Measurements from ENCODE around the gene CPN1. TPM values are rescaled to one million over a fixed set of nuclear protein-coding genes. Genes with fewer than 3 reads are reported as not detected.

The CPN1 gene
- total RNA-seq, 2 experiments from 2014 or later: not detected

GRCh38 chr10:100057948-100058347, 23.7 kb downstream of the CPN1 start:
- H3K9me3 ChIP-seq (ENCODE audit: low read length): 0 out of 2 replicates have a peak, but pooled peaks cover 4% of the 10 kb centered on the region
- intact Hi-C loops (cut with micrococcal nuclease; ENCODE audit: unreplicated experiment): no loop called here
- POLR2A ChIA-PET: interaction anchor here (0.7 kb wide), 1 partner anchor 260 kb away, joined by 3 read pairs; no protein-coding TSS in a partner anchor
- H3K4me3 ChIP-seq (ENCODE audit: low read depth, low read length, poor library complexity, severe bottlenecking): no peak overlapping the region
- CTCF ChIA-PET (ENCODE audit: unreplicated experiment): no interaction called here
- BruUV-seq (replicated peaks): no TSS peak
- no peaks in the 10 kb centered on the region for H3K79me2 ChIP-seq (ENCODE audit: insufficient read depth, low read depth, low read length)
- H4K20me1 ChIP-seq (ENCODE audit: insufficient read depth, low read length): no peaks in the 10 kb centered on the region
- no peak overlapping the region for H3K4me2 ChIP-seq (ENCODE audit: low read length)
- no peak overlapping the region for H3K27ac ChIP-seq (ENCODE audit: low read depth, low read length, poor library complexity, severe bottlenecking)
- H3K4me1 ChIP-seq (ENCODE audit: insufficient read depth, low read length, poor library complexity, severe bottlenecking): no peaks in the 10 kb centered on the region
- no peak overlapping the region for H2AFZ ChIP-seq (ENCODE audit: low read length)
- no peaks in the 10 kb centered on the region for H3K9me2 ChIP-seq (ENCODE audit: insufficient read depth, low read length)
- H3K36me3 ChIP-seq (ENCODE audit: insufficient read depth, low read length): no peaks in the 10 kb centered on the region
- DNase-seq (ENCODE audit: low spot score): no peak
- TF ChIP-seq EZH2phosphoT487 (IDR thresholded peaks at IDR 0.05; ENCODE audit: borderline replicate concordance, low read depth, low read length): no peak

- Histone ChIP-seq H3K9me3 (ENCODE audit: low read length) (0 out of 2 replicates have a peak, but pooled peaks cover 4% of the 10 kb centered on the region), H3K4me2 (ENCODE audit: low read length) (no peak overlapping the region), H3K36me3 (ENCODE audit: insufficient read depth, low read length) (no peaks in the 10 kb centered on the region), H3K9me2 (ENCODE audit: insufficient read depth, low read length) (no peaks in the 10 kb centered on the region), H3K79me2 (ENCODE audit: insufficient read depth, low read depth, low read length) (no peaks in the 10 kb centered on the region), H3K4me3 (ENCODE audit: low read depth, low read length, poor library complexity, severe bottlenecking) (no peak overlapping the region), H2AFZ (ENCODE audit: low read length) (peak overlapping the region; percentile 70), H3K4me1 (ENCODE audit: insufficient read depth, low read length, poor library complexity, severe bottlenecking) (peaks cover 13% of the 10 kb centered on the region), H4K20me1 (ENCODE audit: insufficient read depth, low read length) (no peaks in the 10 kb centered on the region), H3K27ac (ENCODE audit: low read depth, low read length, poor library complexity, severe bottlenecking) (no peak overlapping the region)
- intact Hi-C loops (cut with micrococcal nuclease; ENCODE audit: unreplicated experiment): no loop called here
- no peak for DNase-seq (ENCODE audit: low spot score)
- TF ChIP-seq CTCF (conservative IDR thresholded peaks at IDR 0.05; ENCODE audit: low read length) (no peak), EZH2phosphoT487 (IDR thresholded peaks at IDR 0.05; ENCODE audit: borderline replicate concordance, low read depth, low read length) (no peak)
- CTCF ChIA-PET (ENCODE audit: unreplicated experiment): interaction anchor here (0.7 kb wide), 1 partner anchor 208 kb away, joined by 4 read pairs; no protein-coding TSS in a partner anchor
- POLR2A ChIA-PET: interaction anchor here (0.6 to 0.7 kb wide), 6 partner anchors 8 to 154 kb away, joined by 3 to 5 read pairs (median 4); no protein-coding TSS in a partner anchor
- no TSS peak for BruUV-seq (replicated peaks)
Observed at GRCh38 chr10:100053686-100054460, 27.8 kb downstream of the CPN1 start.

GRCh38 chr10:100046021-100046486, 35.6 kb downstream of the CPN1 start:
- Histone ChIP-seq H3K4me3 (ENCODE audit: low read depth, low read length, poor library complexity, severe bottlenecking) (no peak overlapping the region), H3K9me2 (ENCODE audit: insufficient read depth, low read length) (no peaks in the 10 kb centered on the region), H3K27ac (ENCODE audit: low read depth, low read length, poor library complexity, severe bottlenecking) (no peak overlapping the region), H3K79me2 (ENCODE audit: insufficient read depth, low read depth, low read length) (no peaks in the 10 kb centered on the region), H3K4me2 (ENCODE audit: low read length) (peak overlapping the region; percentile 37), H3K4me1 (ENCODE audit: insufficient read depth, low read length, poor library complexity, severe bottlenecking) (peaks cover 49% of the 10 kb centered on the region), H2AFZ (ENCODE audit: low read length) (peak overlapping the region; percentile 69; the same call in 1 of the 2 replicates), H3K36me3 (ENCODE audit: insufficient read depth, low read length) (no peaks in the 10 kb centered on the region), H3K9me3 (ENCODE audit: low read length) (no peaks in the 10 kb centered on the region), H4K20me1 (ENCODE audit: insufficient read depth, low read length) (no peaks in the 10 kb centered on the region)
- ChIA-PET POLR2A (interaction anchor here (0.5 to 2.3 kb wide), 13 partner anchors 8 to 199 kb away, joined by 3 to 10 read pairs (median 3); partner anchors contain the start of gene DNMBP), CTCF (ENCODE audit: unreplicated experiment) (interaction anchor here (0.7 to 2.5 kb wide), 6 partner anchors 25 to 200 kb away, joined by 3 to 16 read pairs (median 6); partner anchors contain the start of gene DNMBP)
- DNase-seq (ENCODE audit: low spot score): peak; percentile 92
- intact Hi-C loops (cut with micrococcal nuclease; ENCODE audit: unreplicated experiment): loop anchor here (1.0 kb wide), 4 partner anchors 32 to 200 kb away; partner anchors contain the start of gene DNMBP
- peak; percentile 97 for TF ChIP-seq CTCF (conservative IDR thresholded peaks at IDR 0.05; ENCODE audit: low read length)
- TF ChIP-seq EZH2phosphoT487 (IDR thresholded peaks at IDR 0.05; ENCODE audit: borderline replicate concordance, low read depth, low read length): no peak
- BruUV-seq (replicated peaks): no TSS peak

Measured in OCI-LY7 (cell line).